Midbrain (tissue), 1 donor: ENCODE data around the gene EIF5AL1.
"Not testable (repeated sequence)": the region's sequence is repeated elsewhere in the genome, so short reads cannot be mapped to it uniquely, and the experiment has no call there.

ENCODE experiments used
- DNase-seq: peaks from one replicate; lab custom pipeline; 2025; lab: John Stamatoyannopoulos, UW

Gene EIF5AL1

DNA sequence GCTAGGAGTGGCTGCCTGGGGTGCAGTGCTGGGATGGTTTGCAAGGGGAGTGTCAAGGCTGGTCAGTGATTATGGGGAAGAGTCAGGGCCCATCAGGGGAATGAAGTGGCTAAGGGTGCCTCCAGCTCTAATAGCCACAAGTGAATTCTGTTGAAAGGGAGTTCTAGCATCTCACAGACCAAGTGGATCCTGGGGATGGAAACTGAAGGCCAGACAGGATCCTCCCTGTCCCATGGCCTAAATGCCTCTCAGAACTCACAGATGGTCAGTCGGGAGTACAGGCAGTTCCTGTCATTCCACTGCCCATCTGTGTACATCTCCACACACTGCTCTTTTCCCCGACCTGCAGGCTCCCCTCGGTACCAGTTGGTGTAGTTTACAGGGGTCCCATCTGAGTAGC lies 44.6 kb downstream of the EIF5AL1 start:
- not testable (repeated sequence) for DNase-seq

GRCh38 chr10:79559726-79560125 lies 47.4 kb downstream of the EIF5AL1 start:
- DNase-seq, result no peak

- DNase-seq, result no peak
Measured at GRCh38 chr10:79560160-79560709, 47.9 kb downstream of the EIF5AL1 start, which contains the start of gene SFTPA2. SFTPA2 (minus strand) TSS chr10:79560407; CDS start chr10:79559483, 924 bp downstream.

GRCh38 chr10:79561257-79561656 lies 48.9 kb downstream of the EIF5AL1 start:
- no peak for DNase-seq

GRCh38 chr10:79562135-79562756 lies 49.9 kb downstream of the EIF5AL1 start:
- peak; percentile 55 for DNase-seq

GRCh38 chr10:79563426-79563825 lies 51.1 kb downstream of the EIF5AL1 start:
- DNase-seq, result no peak
